MM.1S (cell line): ENCODE measurements around the gene TRIM52.

ENCODE experiments used
- DNase-seq: peaks from one replicate; pipeline ENCODE4 v3.0.0-alpha.2; 2015
- H2AFZ ChIP-seq: fragments of 300-600 bp; sonication (generic); 2 replicates; pipeline ENCODE4 v1.6.0; 2016; ENCODE audit warnings: antibody characterized with exemption, low read length
- H3F3A ChIP-seq: fragments of 300-600 bp; sonication (generic); 2 replicates; pipeline ENCODE4 v1.6.1; 2016; ENCODE audit warnings: mild to moderate bottlenecking, antibody characterized with exemption, low read length, moderate library complexity, mixed read lengths; ENCODE audit not compliant: insufficient read depth
- H3K27ac ChIP-seq: fragments of 300-600 bp; sonication (generic); 2 replicates; pipeline ENCODE4 v1.5.1; 2016; ENCODE audit warnings: mild to moderate bottlenecking, low read length
- H3K27me3 ChIP-seq: fragments of 300-600 bp; sonication (generic); replicated peaks from 2 replicates; pipeline ENCODE4 v1.6.0; 2016; ENCODE audit warnings: low read length; ENCODE audit not compliant: insufficient read depth
- H3K36me3 ChIP-seq: fragments of 300-600 bp; sonication (generic); replicated peaks from 2 replicates; pipeline ENCODE4 v1.6.1; 2016; ENCODE audit warnings: mild to moderate bottlenecking, low read length, mixed read lengths; ENCODE audit not compliant: insufficient read depth
- H3K4me1 ChIP-seq: fragments of 300-600 bp; sonication (generic); 2 replicates; pipeline ENCODE4 v1.6.1; 2016; ENCODE audit warnings: low read length, mixed read lengths
- H3K4me2 ChIP-seq: fragments of 300-600 bp; sonication (generic); 2 replicates; pipeline ENCODE4 v1.6.0; 2016; ENCODE audit warnings: low read depth, low read length
- H3K4me3 ChIP-seq: fragments of 300-600 bp; sonication (generic); 2 replicates; pipeline ENCODE4 v1.5.1; 2016; ENCODE audit warnings: low read length, mixed read lengths
- H3K79me2 ChIP-seq: fragments of 300-600 bp; sonication (generic); 2 replicates; pipeline ENCODE4 v1.6.1; 2016; ENCODE audit warnings: mixed run types, low read length, mixed read lengths
- H3K9ac ChIP-seq: fragments of 300-600 bp; sonication (generic); 2 replicates; pipeline ENCODE4 v1.6.1; 2016; ENCODE audit warnings: low read length, mixed read lengths
- H3K9me2 ChIP-seq: fragments of 300-600 bp; sonication (generic); replicated peaks from 2 replicates; pipeline ENCODE4 v1.6.1; 2016; ENCODE audit warnings: mild to moderate bottlenecking, low read length, mixed read lengths; ENCODE audit not compliant: insufficient read depth
- H3K9me3 ChIP-seq: fragments of 300-600 bp; sonication (generic); replicated peaks from 2 replicates; pipeline ENCODE4 v1.6.1; 2016; ENCODE audit warnings: mild to moderate bottlenecking, low read length, mixed read lengths; ENCODE audit not compliant: insufficient read depth
- H4K20me1 ChIP-seq: fragments of 300-600 bp; sonication (generic); 2 replicates; pipeline ENCODE4 v1.6.1; 2016; ENCODE audit warnings: mild to moderate bottlenecking, low read length, moderate library complexity, mixed read lengths; ENCODE audit not compliant: insufficient read depth
- EZH2 ChIP-seq: fragments of 300-600 bp; sonication (generic); optimal IDR thresholded peaks from 2 replicates; pipeline ENCODE3; 2017; ENCODE audit warnings: low read depth, mild to moderate bottlenecking, antibody characterized with exemption, low read length, mixed read lengths
- EZH2phosphoT487 ChIP-seq: fragments of 300-600 bp; sonication (generic); IDR thresholded peaks from 2 replicates; pipeline ENCODE4 v1.6.1; 2018; ENCODE audit warnings: antibody characterized with exemption, low read length
- TF ChIP-seq, protein P1 (sequence below): fragments of 300-600 bp; sonication (generic); IDR thresholded peaks from 2 replicates; pipeline ENCODE4 v1.5.1; 2016; ENCODE audit warnings: antibody characterized with exemption, low read length, mixed read lengths

TRIM52 gene

DNA sequence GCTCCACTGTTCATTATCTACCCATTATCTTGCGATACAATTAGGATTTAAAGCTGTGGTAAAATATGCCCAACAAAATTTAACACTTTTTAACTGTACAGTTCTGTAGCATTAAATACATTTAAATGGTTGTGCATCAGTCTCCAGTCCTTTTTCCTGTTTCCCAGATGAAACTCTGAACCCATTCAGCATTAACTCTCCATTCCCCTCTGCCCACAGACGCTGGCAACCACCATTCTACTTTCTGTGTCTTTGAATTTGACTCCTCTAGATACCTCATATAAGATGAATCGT, 53.0 kb downstream of the TRIM52 start:
- peaks cover 18% of the 10 kb centered on the region for H3F3A ChIP-seq
- no peak for DNase-seq
- peaks cover 7% of the 10 kb centered on the region for H3K4me1 ChIP-seq
- no peak overlapping the region for H3K9ac ChIP-seq
- H3K27me3 ChIP-seq: peaks cover 23% of the 10 kb centered on the region
- H3K4me2 ChIP-seq: peak overlapping the region; percentile 91; the same call in 1 of the 2 replicates
- no peaks in the 10 kb centered on the region for H3K9me2 ChIP-seq
- H2AFZ ChIP-seq: no peak overlapping the region
- H3K79me2 ChIP-seq: no peaks in the 10 kb centered on the region
- H3K27ac ChIP-seq: peak overlapping the region; percentile 68; the same call in 1 of the 2 replicates
- H4K20me1 ChIP-seq: no peaks in the 10 kb centered on the region
- TF ChIP-seq, protein P1, sequence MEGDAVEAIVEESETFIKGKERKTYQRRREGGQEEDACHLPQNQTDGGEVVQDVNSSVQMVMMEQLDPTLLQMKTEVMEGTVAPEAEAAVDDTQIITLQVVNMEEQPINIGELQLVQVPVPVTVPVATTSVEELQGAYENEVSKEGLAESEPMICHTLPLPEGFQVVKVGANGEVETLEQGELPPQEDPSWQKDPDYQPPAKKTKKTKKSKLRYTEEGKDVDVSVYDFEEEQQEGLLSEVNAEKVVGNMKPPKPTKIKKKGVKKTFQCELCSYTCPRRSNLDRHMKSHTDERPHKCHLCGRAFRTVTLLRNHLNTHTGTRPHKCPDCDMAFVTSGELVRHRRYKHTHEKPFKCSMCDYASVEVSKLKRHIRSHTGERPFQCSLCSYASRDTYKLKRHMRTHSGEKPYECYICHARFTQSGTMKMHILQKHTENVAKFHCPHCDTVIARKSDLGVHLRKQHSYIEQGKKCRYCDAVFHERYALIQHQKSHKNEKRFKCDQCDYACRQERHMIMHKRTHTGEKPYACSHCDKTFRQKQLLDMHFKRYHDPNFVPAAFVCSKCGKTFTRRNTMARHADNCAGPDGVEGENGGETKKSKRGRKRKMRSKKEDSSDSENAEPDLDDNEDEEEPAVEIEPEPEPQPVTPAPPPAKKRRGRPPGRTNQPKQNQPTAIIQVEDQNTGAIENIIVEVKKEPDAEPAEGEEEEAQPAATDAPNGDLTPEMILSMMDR: no peak
- TF ChIP-seq EZH2: no peak
- no peak for TF ChIP-seq EZH2phosphoT487
- H3K9me3 ChIP-seq: no peaks in the 10 kb centered on the region
- peak overlapping the region; percentile 78; the same call in 1 of the 2 replicates for H3K4me3 ChIP-seq
- H3K36me3 ChIP-seq: no peaks in the 10 kb centered on the region

DNA sequence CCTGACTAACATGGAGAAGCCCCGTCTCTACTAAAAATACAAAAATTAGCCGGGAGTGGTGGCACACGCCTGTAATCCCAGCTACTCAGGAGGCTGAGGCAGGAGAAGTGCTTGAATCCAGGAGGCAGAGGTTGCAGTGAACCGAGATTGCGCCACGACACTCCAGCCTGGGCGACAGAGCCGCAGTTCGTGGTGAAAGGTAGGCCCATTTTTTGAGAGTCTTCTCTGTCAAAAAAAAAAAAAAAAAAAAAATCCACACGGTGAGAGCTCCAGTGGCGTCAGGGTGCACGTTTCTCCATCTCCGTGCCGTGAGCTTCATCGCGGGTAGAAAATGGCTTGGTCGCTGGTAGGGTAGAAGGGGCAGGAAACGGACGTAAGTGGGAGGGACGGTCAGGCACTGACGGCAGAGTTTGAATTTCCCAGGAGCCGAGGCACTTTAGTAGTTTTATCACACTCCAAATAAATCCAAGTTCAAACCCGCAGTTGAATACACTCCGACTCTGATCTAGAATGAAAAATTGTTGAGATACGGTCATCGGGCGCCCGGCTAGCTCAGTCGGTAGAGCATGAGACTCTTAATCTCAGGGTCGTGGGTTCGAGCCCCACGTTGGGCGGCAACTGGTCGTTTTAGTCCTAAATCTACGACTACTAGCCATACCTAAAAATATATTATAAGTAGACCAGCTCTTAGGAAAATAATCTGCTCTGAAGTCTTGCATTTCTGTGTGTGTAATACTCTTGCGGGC, 53.6 kb downstream of the TRIM52 start:
- DNase-seq: peak; percentile 87
- peak overlapping the region; percentile 91; the same call in 1 of the 2 replicates for H3K4me2 ChIP-seq
- H4K20me1 ChIP-seq: no peaks in the 10 kb centered on the region
- no peaks in the 10 kb centered on the region for H3K79me2 ChIP-seq
- H3F3A ChIP-seq: peaks cover 18% of the 10 kb centered on the region
- peak overlapping the region; percentile 78 for H3K4me3 ChIP-seq
- peak overlapping the region; percentile 86 for H2AFZ ChIP-seq
- peak overlapping the region; percentile 68; the same call in 1 of the 2 replicates for H3K27ac ChIP-seq
- no peaks in the 10 kb centered on the region for H3K9me3 ChIP-seq
- no peak for TF ChIP-seq EZH2
- TF ChIP-seq, protein P1: no peak
- no peak for TF ChIP-seq EZH2phosphoT487
- H3K27me3 ChIP-seq: peaks cover 26% of the 10 kb centered on the region
- H3K9ac ChIP-seq: peak overlapping the region; percentile 66; the same call in 1 of the 2 replicates
- H3K9me2 ChIP-seq: no peaks in the 10 kb centered on the region
- H3K4me1 ChIP-seq: peaks cover 7% of the 10 kb centered on the region
- H3K36me3 ChIP-seq: no peaks in the 10 kb centered on the region

DNA sequence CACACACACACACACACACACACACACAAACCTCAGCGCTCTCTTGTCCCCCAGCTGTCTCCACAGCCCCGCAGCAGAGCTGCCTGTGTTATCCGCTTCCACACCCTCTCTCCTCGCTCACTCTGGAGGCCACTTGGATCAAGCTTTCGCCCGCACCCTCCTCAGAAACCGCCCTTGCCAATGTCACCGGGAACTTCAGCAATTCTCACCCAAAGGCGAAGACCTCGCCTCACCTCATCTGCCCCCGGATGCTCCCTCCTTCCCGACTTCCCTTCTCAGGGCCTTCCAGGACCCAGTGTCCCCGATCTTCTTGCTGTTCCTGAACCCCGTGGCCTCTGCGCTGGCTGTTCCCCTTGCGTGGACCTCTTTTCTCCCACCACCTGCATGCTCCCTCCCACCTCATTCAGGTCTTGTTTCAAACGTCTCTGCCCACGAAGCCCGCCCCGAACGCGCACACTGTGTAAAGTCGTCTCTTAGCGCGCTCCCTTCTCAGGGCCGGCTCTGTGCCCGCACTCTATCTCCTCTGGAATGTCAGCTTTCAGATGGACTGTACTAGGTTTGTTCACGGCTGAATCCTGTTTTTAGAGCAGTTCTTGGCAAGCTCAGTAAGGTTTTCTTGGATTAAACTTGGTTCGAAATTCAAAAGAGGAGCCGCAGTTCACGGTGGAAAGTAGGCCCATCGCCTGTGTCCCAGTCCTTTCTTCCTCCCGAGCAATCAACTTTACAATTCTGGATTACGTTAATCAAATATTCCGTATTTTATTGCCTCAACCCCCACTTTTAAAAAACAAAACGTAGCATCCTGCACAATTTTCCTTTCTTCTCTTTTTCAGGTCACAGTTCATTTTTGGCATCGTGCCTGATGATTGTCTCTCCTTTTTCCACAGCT, 54.9 kb downstream of the TRIM52 start:
- Histone ChIP-seq H3K4me3 (peak overlapping the region; percentile 78), H3K27me3 (peaks cover 36% of the 10 kb centered on the region), H4K20me1 (no peaks in the 10 kb centered on the region), H3K9me2 (no peaks in the 10 kb centered on the region), H3K4me1 (peaks cover 7% of the 10 kb centered on the region), H3F3A (peaks cover 18% of the 10 kb centered on the region), H3K79me2 (no peaks in the 10 kb centered on the region), H2AFZ (peak overlapping the region; percentile 50), H3K36me3 (no peaks in the 10 kb centered on the region), H3K9ac (no peak overlapping the region; the same call in 1 of the 2 replicates), H3K4me2 (peak overlapping the region; percentile 91), H3K27ac (no peak overlapping the region), H3K9me3 (no peaks in the 10 kb centered on the region)
- TF ChIP-seq EZH2phosphoT487: no peak
- no peak for TF ChIP-seq EZH2
- TF ChIP-seq, protein P1: no peak
- no peak for DNase-seq
